Breast epithelium (tissue), 3 donors: Measurements from ENCODE around the gene PIEZO1.

Experiments used
- CTCF ChIP-seq, 3 donors: fragments of 450-650 bp; IDR thresholded peaks; one replicate each; pipeline ENCODE4 v1.5.1; 2016 to 2017; ENCODE audit warnings: antibody characterized with exemption in 3 of 3, mild to moderate bottlenecking in 3 of 3, moderate library complexity in 3 of 3
- POLR2A ChIP-seq: fragments of 450-650 bp; IDR thresholded peaks from one replicate; pipeline ENCODE4 v1.6.1; 2016; ENCODE audit warnings: antibody characterized with exemption, mild to moderate bottlenecking, moderate library complexity
- POLR2AphosphoS5 ChIP-seq, 3 donors: sonication (generic); formaldehyde crosslinking; IDR thresholded peaks; one replicate each; pipeline ENCODE4 v1.6.1; 2017; ENCODE audit warnings: antibody characterized with exemption in 3 of 3

DNA sequence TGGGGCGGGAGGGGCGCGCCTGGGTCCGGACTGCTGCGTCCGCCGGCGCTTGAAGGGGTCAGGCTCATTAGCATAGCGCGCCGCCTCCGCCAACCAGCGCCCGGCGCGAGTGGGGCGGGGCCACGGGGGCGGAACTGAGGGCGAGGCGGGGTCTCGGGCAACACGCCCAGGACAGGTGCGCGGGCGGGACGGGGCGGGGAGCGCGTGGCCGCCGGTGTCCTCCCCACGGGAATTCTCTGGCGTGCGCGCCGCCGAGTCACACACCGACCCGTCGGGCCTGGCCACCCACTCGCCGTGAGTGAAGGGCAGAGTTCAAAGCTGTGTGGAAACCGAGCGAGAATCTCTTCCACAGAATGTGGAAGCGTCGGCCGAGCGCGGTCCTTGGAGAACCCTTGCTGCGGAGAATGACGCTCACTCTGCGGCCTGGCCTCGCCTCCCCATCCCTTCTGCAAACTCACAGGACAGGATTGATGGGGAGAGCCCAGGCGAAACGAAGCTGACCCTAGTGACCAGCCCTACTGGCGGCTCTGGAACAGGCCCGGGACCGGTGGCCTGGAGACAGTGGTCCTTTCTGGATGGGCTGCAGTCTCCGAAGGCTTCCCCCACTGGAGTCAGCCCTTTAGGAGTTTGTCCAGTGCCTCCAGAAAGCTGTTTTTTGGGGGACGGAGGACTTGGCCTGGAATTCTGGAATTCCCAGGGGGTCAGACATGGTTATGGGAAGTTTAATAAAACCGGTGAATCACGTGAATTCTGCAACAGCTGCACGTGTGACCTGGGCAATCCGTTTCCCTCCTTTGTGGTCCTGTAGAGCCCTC lies 98.4 kb downstream of the PIEZO1 start, which contains the start of gene SNAI3:
- TF ChIP-seq CTCF (IDR thresholded peaks at IDR 0.05) (no peak), POLR2A (no peak), POLR2AphosphoS5 (IDR thresholded peaks at IDR 0.05) (no peak)
